SIG-M5 treated with dmso at 0.1 percent for 504 hours (cell line): ENCODE data around the gene SPTBN5.

Experiments
- DNase-seq: peaks from one replicate; lab custom pipeline; 2025; ENCODE audit not compliant: unreplicated experiment; lab: John Stamatoyannopoulos, UW

Gene SPTBN5

DNA sequence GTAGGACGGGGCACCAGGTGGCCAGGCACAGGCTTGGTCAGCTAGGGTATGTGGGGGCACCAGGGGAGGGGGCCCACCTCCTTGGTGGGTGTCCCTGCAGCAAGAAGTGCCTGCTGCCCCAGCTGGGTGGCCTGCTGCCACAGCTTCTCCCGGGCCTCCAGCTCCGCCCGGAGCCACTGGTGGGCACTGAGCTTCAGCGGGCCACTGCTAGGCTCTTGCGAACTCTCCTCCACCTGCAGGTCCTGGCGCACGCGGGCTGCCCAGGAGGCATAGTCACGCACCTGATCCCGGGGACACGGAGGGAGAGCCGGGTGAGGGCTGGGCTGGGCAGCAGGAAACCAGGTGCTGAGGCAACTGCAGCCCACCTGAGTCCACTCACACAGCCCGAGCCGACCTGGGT, 25.5 kb downstream of the SPTBN5 start:
- DNase-seq = no peak

- DNase-seq = no peak
These were observed 26.8 kb downstream of the SPTBN5 start for GRCh38 chr15:41866872-41867579.

- DNase-seq = no peak
These were observed 27.6 kb downstream of the SPTBN5 start for GRCh38 chr15:41866263-41866703.

DNA sequence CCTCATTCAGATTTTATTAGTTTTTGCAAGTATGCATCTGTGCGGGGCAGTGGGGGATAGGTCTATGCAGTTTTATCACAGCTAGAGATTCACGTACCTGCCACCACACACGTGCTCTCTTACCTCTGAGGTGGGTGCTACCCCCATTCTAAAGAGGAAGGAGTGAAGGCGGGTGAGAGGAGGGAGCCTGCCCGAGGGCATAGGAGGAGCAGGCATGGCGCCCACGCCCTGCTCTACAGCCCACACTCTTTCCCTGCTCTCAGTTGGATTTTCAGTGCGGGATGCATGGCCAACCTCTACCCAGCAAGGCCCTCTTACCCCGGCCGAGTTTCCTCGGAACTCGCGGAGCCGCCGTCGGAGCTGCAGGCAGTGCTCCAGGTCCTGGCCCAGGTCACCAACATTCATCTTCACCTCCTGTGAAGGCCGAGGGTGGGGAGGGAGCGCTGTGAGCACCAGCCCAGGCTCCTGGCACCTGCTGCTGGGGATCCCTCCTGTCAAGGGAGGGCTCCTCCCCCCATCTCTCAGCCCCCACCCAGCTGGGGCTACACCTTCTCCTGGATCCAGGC, 28.3 kb downstream of the SPTBN5 start:
- DNase-seq = no peak

- DNase-seq = no peak
These were observed 31.2 kb downstream of the SPTBN5 start for GRCh38 chr15:41862515-41863116.

DNA sequence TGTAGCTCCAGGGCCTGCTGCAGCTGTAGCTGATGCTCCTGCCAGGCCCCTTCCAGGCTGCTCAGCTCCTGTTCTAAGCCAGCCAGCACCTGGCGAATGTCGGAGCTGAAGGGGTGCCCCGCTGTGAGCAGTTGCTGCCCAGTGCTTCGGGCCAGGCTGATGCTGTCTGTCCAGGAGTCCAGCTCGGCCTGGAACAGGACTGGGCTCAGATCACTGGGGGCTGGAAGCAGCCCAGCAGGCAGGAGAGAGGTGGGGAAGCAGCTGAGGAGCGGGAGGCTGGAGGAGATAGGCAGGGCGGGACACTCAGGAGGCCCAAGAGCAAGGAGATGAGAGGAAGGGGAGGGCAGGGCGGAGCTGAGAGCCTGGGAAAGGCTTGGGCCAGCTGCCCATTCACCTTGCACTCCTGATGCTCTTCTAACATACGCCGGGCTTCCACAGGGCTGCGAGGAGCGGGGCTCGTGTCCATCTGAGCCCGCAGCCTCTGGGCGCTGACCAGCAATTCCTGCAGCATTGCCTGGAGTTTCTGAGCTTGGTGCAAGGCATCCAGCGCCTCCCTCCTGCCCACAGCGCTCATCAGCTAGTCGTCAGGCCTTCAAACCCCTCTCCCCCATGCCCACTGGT, 32.0 kb downstream of the SPTBN5 start:
- no peak for DNase-seq

DNA sequence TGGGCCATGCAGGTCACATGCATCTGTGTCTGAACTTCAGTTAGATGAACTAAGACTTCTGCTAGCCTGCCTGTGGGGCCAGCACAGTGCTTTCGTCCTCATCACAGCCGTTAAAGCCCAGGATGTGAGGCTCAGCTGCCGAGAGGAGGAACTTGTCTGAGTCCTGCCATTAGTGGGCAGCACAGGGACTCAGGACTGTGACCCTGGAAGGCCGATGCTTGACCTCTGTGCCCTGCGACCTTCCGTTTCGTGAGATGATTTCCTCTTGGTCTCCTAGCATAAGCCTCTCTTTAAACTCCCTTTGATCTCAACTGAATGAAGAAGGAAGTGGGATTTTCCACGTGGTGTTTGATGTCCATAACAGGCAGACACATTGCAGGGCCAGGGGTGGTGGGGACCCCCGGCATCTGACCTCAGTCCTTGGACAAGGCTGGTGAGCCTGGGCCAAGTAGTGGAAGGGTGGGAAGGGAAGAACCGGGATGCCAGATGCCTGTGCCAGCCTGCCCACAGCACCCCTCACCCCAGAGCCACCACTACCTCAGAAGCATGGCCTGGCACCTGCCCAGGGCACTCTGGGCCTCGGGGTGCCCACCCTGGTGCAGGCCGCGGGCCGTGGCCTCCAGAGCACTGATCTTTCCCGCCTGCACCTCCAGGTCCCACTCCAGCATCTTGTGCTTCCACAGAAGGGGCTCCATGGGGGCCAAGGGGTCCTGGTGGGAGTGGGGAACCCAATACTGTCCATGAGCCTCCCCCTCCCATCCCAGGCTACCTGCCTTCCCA, 33.6 kb downstream of the SPTBN5 start:
- DNase-seq = no peak

DNA sequence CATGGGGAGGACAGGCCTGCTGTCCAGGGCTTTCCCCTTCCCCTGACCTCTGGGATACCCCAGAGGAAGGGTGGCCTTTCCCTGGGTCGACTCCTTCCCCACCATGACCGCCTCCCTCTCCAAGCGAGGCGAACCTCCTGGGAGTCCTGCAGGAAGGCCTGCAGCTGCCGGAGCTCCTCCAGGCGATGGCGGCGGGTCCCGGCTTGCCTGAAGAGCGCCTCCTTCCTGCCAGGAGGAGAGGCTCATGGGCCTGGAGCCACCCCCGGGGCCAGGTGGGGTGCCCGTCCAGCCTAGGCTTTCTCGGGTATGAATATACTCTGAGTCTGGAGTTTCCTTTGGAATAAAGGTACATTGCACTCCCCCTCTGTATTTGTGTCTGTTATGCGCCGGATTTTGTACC, 35.1 kb downstream of the SPTBN5 start:
- no peak for DNase-seq

DNA sequence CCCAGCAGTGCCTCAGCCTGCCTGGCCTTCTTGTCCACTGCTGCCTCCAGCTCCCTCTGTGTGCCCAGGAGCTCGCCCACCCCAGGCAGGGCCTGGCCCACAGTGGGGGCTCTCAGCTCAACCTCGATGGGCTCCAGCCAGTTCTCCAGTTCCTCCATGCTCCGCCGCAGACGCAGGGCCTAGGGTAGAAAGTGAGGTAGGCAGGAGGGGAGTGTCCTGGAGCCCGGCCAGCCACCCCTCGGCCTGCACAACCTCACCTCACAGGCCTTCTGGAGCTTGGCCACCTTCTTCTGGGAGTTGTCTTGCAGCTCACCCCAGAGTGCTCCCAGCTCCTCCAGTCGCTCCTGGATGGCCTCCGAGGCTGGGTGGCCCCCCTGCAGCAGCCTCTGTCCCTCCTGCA, 36.5 kb downstream of the SPTBN5 start:
- DNase-seq = no peak

DNA sequence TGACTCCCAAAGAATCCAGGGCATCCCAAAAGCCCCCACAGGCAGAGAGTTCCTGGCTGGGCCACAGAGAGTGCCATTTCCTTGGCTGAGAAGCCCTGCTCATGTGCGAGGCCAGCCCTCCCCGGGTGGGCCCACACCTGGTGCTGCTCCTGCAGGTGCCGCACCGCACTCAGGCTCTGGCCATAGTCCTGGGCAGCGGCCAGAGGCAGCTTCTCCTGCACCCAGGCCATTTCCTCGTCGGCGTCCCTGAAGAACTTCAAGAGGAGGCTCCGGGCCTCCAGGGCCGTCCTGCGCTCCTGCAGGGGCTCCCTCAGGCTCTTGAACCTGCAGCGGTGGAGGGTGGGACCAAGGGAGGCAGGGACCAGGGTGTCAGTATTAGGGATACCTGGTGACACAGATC, 37.1 kb downstream of the SPTBN5 start:
- DNase-seq = no peak

DNA sequence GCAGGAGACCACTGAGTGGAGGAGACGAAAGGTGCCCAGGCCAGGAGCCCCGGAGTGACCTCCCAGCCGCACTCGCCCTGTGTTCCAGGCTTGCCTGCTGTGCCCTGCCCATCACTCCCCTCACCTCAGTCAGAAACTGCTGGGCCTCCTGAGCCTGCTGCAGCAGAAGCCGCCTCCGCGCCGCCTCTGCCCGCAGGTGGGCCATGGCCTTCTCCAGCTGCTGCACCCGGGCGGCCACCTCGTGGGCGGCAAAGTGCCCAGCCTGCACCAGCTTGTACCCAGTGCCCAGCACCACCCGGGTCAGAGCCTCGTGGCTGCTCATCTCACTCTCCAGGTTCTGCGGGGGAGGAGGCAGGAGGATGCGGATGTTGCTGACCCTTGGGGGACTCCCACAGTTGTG, 37.6 kb downstream of the SPTBN5 start:
- no peak for DNase-seq

- no peak for DNase-seq
These were observed 38.4 kb downstream of the SPTBN5 start for GRCh38 chr15:41855261-41855961.

- no peak for DNase-seq
These were observed 39.4 kb downstream of the SPTBN5 start for GRCh38 chr15:41854443-41854842.

GRCh38 chr15:41853831-41854230, 40.0 kb downstream of the SPTBN5 start:
- DNase-seq = no peak

DNA sequence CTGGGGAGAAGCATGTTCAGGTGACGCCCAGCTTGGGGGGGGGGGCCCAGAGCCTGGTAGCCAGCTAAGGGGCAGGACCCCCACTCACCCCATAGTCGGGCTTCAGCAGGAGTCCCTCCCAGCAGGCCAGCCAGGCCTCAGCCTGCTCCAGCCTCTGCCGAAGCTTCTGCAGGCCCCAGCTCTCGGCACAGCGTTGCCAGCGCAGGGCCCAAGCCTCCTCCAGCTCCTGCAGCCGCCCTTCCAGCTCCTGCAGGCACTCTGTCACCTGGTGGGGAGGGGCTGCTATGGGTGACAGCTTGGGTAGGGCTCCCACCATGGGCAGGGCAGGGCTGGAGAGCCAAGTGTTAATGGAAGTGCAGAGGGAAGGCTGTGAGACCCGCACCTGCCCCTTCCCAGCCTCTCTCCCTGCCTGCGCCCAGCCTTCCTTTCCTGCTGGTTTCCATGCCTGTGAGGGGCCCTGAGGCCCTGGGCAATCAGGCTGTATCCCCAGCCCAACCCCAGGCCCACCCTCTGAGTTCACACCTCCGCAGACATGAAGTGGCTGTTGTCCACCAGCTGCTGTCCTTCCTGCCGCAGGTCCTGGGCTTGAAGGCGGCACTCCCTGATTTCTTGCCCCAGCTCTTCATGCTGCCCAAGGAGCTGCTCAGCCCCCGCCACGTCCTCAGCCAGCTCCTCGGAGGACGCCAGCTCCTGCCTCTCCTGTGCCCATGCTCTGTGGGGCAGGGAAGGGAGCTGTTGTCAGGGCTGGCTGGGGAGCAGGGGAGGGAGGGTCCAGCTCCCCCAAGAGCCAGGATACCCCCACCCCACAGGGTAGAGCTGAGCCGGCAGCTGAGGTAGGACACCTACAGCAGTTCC, 40.9 kb downstream of the SPTBN5 start:
- no peak for DNase-seq

GRCh38 chr15:41851755-41852370, 42.0 kb downstream of the SPTBN5 start:
- DNase-seq = no peak

DNA sequence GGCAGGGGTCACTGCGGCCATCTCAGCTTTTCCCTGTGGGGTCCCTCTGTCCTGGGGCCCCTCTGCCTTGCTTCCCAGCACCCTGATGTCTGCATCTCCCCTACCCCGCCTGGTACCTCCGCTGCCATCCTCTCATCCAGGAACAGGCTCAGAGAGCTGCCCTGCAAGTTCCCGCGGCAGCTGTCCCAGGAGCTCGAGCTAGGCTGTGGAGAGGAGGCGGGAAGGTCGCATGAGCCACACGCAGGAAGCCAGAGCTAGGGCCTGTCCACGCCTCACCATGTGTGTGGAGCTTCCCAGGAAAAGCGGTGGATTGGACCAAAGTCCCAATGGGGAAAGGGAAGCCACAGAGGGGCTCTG, 42.7 kb downstream of the SPTBN5 start:
- DNase-seq = no peak

- DNase-seq = no peak
These were observed 43.2 kb downstream of the SPTBN5 start for GRCh38 chr15:41850482-41851166.

DNA sequence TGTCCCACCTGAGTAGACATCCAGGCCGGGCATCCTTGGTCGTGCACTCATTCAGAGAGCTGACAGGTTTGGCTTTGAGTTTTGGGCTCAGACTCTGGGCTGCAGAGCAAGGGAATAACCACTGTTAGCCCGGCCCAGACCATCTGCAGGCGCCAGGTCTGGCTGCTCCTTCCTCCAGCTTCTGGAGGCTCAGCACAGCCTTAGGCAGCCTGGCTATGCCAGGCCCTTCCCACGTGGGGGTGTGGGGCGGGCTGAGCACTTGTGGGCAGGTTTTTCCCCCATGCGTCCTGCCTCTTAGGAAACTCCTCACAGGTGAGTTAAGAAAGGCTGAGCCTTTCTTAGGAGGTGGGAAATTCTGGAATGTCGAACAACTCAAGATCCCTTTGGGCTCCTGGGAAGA, 44.0 kb downstream of the SPTBN5 start:
- DNase-seq = no peak
